Cardiac fibroblast (primary cell): ENCODE measurements around the gene MRPS14.

Experiments used
- DNase-seq, 2 donors: peaks; one replicate each; pipeline versions ENCODE4 v3.0.0 to v3.0.0-alpha.2; 2010; ENCODE audit warnings: low read depth in 2 of 2
- H3K4me3 ChIP-seq, 2 donors: replicated peaks in 1 of 2; 1 replicate in 1 of 2; 2 replicates in 1 of 2; pipeline ENCODE4 v1.5.1; 2011; ENCODE audit warnings: low read depth in 2 of 2, low read length in 2 of 2, mild to moderate bottlenecking in 2 of 2, moderate library complexity in 1 of 2
- CTCF ChIP-seq: IDR thresholded peaks from one replicate; pipeline ENCODE4 v1.5.1; 2011; ENCODE audit warnings: low read depth, mild to moderate bottlenecking, low read length, inconsistent platforms

Gene MRPS14

GRCh38 chr1:175023043-175023921 lies at the start of gene MRPS14:
MRPS14 (minus strand) TSS chr1:175023425; CDS start chr1:175023408, 17 bp downstream.
- H3K4me3 ChIP-seq, result peak within 1 kb of the TSS; percentile 91 to 97
- TF ChIP-seq CTCF, result no peak
- DNase-seq, result peak; percentile 99

- no peak overlapping the region for H3K4me3 ChIP-seq
- peak; percentile 38 to 59 for DNase-seq
- TF ChIP-seq CTCF, result no peak
These were observed 49.1 kb upstream of the MRPS14 start for GRCh38 chr1:175072099-175072951.

- no peak overlapping the region for H3K4me3 ChIP-seq
- no peak for TF ChIP-seq CTCF
- no peak for DNase-seq
These were observed 48.2 kb upstream of the MRPS14 start for GRCh38 chr1:175071276-175071943.

- no peak for DNase-seq
- H3K4me3 ChIP-seq, result no peak overlapping the region
- no peak for TF ChIP-seq CTCF
These were observed 47.6 kb upstream of the MRPS14 start for GRCh38 chr1:175070818-175071217.

- no peak within 1 kb of the TSS for H3K4me3 ChIP-seq
- TF ChIP-seq CTCF, result no peak
- no peak for DNase-seq
These were observed 44.3 kb upstream of the MRPS14 start, which contains the start of gene TNN for GRCh38 chr1:175067362-175068106. TNN (plus strand) TSS chr1:175067833; CDS start chr1:175077419, 9,586 bp downstream.

GRCh38 chr1:175062858-175063257 lies 39.6 kb upstream of the MRPS14 start:
- no peak for DNase-seq
- H3K4me3 ChIP-seq, result no peak overlapping the region
- no peak for TF ChIP-seq CTCF
